ENCODE data around the gene PXMP4.
"Not testable (repeated sequence)": the region's sequence is repeated elsewhere in the genome, so short reads cannot be mapped to it uniquely, and the experiment has no call there.

PXMP4 gene

GRCh38 chr20:33701629-33702450 lies 18.3 kb downstream of the PXMP4 start:
- no peak for DNase-seq

GRCh38 chr20:33700696-33701441 lies 19.2 kb downstream of the PXMP4 start:
- DNase-seq, result not testable (repeated sequence)

- DNase-seq, result not testable (repeated sequence)
These were observed 21.1 kb downstream of the PXMP4 start for GRCh38 chr20:33698966-33699365.

- no peak for DNase-seq
These were observed 23.0 kb downstream of the PXMP4 start for GRCh38 chr20:33697129-33697528.

GRCh38 chr20:33696448-33696847 lies 23.7 kb downstream of the PXMP4 start:
- DNase-seq, result no peak

GRCh38 chr20:33694639-33695012 lies 25.5 kb downstream of the PXMP4 start:
- no peak for DNase-seq

GRCh38 chr20:33693741-33694638 lies 26.1 kb downstream of the PXMP4 start:
- no peak for DNase-seq

- no peak for DNase-seq
These were observed 26.8 kb downstream of the PXMP4 start for GRCh38 chr20:33693289-33693688.

GRCh38 chr20:33689973-33690372 lies 30.1 kb downstream of the PXMP4 start:
- DNase-seq, result peak in 1 of 2 experiments; percentile 40

GRCh38 chr20:33689493-33689892 lies 30.6 kb downstream of the PXMP4 start:
- DNase-seq, result no peak

- no peak for DNase-seq
These were observed 31.1 kb downstream of the PXMP4 start for GRCh38 chr20:33688938-33689424.

- no peak for DNase-seq
These were observed 31.8 kb downstream of the PXMP4 start for GRCh38 chr20:33687993-33688937.

- no peak for DNase-seq
These were observed 32.7 kb downstream of the PXMP4 start for GRCh38 chr20:33687370-33687915.

GRCh38 chr20:33686984-33687366 lies 33.1 kb downstream of the PXMP4 start:
- DNase-seq, result no peak

- DNase-seq, result peak; percentile 91 to 97
These were observed 33.8 kb downstream of the PXMP4 start, which contains the start of gene E2F1 for GRCh38 chr20:33686100-33686983. E2F1 (minus strand) TSS chr20:33686385; CDS start chr20:33686264, 121 bp downstream.

GRCh38 chr20:33685328-33686099 lies 34.6 kb downstream of the PXMP4 start:
- DNase-seq, result peak; percentile 17 to 68

GRCh38 chr20:33684533-33685327 lies 35.4 kb downstream of the PXMP4 start:
- no peak for DNase-seq

- no peak for DNase-seq
These were observed 38.3 kb downstream of the PXMP4 start for GRCh38 chr20:33681728-33682353.

Data from stimulated activated CD4-positive, alpha-beta T cell treated with anti-CD3 and anti-CD28 coated beads, Interleukin-4, amount 100 ng/mL, for 4 hours (primary cell).